ENCODE measurements around the gene AGAP1. TPM values are rescaled to one million over a fixed set of nuclear protein-coding genes. Genes with fewer than 3 reads are reported as not detected.

AGAP1 gene
- polyA plus RNA-seq, 1 donor from 2014 or later, result 17.4 TPM

DNA sequence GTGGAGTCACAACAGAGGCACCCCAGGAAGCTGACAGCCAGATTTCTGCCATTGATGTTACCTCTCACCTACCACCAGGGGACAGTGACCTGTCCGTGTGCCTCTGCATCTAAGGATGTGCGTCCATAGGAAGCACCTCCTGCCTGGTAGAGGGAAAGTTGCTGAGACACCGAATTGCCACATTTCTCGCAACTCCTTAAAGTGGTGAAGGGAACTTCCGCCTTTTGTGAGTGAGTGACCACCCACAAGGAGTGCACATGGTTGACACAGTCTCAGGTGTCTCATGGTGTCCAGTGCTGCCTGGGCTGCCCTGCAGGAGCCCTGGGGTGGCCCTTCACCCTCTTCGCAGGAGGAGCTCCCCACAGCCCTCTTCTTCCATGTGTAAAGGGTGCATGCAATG lies 472.6 kb downstream of the AGAP1 start:
- Histone ChIP-seq H3K4me3 (ENCODE audit: low read length) (no peak overlapping the region), H3K9me3 (ENCODE audit: low read length) (no peaks in the 10 kb centered on the region), H3K79me2 (replicated peaks; ENCODE audit: insufficient read depth, low read length) (no peaks in the 10 kb centered on the region), H2AFZ (ENCODE audit: low read depth, low read length) (no peak overlapping the region), H3K4me2 (ENCODE audit: low read length) (no peak overlapping the region), H3K9ac (ENCODE audit: low read length) (no peak overlapping the region), H3K27ac (ENCODE audit: low read length) (no peak overlapping the region), H3F3A (ENCODE audit: insufficient read depth, low read length, poor library complexity, severe bottlenecking) (no peaks in the 10 kb centered on the region), H3K27me3 (ENCODE audit: insufficient read depth, low read depth, low read length) (no peaks in the 10 kb centered on the region), H3K36me3 (ENCODE audit: insufficient read depth, low read length) (no peaks in the 10 kb centered on the region), H3K9me2 (ENCODE audit: insufficient read depth, low read length) (no peaks in the 10 kb centered on the region), H4K20me1 (ENCODE audit: insufficient read depth) (no peaks in the 10 kb centered on the region)
- no peak for TF ChIP-seq EZH2 (IDR thresholded peaks at IDR 0.05; ENCODE audit: borderline replicate concordance, insufficient read depth, low read length, poor library complexity, severe bottlenecking)
- no peak for TF ChIP-seq RAD21 (conservative IDR thresholded peaks at IDR 0.05)
- TF ChIP-seq TAF1 (IDR thresholded peaks at IDR 0.05; ENCODE audit: low read depth), result no peak
- TF ChIP-seq POLR2AphosphoS5 (IDR thresholded peaks at IDR 0.05), result no peak
- no peak for TF ChIP-seq SMC3 (conservative IDR thresholded peaks at IDR 0.05; ENCODE audit: poor library complexity)
- no peak for TF ChIP-seq MXI1 (conservative IDR thresholded peaks at IDR 0.05; ENCODE audit: poor library complexity, severe bottlenecking)
- TF ChIP-seq, protein P1, sequence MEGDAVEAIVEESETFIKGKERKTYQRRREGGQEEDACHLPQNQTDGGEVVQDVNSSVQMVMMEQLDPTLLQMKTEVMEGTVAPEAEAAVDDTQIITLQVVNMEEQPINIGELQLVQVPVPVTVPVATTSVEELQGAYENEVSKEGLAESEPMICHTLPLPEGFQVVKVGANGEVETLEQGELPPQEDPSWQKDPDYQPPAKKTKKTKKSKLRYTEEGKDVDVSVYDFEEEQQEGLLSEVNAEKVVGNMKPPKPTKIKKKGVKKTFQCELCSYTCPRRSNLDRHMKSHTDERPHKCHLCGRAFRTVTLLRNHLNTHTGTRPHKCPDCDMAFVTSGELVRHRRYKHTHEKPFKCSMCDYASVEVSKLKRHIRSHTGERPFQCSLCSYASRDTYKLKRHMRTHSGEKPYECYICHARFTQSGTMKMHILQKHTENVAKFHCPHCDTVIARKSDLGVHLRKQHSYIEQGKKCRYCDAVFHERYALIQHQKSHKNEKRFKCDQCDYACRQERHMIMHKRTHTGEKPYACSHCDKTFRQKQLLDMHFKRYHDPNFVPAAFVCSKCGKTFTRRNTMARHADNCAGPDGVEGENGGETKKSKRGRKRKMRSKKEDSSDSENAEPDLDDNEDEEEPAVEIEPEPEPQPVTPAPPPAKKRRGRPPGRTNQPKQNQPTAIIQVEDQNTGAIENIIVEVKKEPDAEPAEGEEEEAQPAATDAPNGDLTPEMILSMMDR (IDR thresholded peaks at IDR 0.05; ENCODE audit: poor library complexity, severe bottlenecking), result no peak
- TF ChIP-seq, protein P2, sequence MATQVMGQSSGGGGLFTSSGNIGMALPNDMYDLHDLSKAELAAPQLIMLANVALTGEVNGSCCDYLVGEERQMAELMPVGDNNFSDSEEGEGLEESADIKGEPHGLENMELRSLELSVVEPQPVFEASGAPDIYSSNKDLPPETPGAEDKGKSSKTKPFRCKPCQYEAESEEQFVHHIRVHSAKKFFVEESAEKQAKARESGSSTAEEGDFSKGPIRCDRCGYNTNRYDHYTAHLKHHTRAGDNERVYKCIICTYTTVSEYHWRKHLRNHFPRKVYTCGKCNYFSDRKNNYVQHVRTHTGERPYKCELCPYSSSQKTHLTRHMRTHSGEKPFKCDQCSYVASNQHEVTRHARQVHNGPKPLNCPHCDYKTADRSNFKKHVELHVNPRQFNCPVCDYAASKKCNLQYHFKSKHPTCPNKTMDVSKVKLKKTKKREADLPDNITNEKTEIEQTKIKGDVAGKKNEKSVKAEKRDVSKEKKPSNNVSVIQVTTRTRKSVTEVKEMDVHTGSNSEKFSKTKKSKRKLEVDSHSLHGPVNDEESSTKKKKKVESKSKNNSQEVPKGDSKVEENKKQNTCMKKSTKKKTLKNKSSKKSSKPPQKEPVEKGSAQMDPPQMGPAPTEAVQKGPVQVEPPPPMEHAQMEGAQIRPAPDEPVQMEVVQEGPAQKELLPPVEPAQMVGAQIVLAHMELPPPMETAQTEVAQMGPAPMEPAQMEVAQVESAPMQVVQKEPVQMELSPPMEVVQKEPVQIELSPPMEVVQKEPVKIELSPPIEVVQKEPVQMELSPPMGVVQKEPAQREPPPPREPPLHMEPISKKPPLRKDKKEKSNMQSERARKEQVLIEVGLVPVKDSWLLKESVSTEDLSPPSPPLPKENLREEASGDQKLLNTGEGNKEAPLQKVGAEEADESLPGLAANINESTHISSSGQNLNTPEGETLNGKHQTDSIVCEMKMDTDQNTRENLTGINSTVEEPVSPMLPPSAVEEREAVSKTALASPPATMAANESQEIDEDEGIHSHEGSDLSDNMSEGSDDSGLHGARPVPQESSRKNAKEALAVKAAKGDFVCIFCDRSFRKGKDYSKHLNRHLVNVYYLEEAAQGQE (IDR thresholded peaks at IDR 0.05; ENCODE audit: borderline replicate concordance), result no peak
- no peak for TF ChIP-seq EP300 (conservative IDR thresholded peaks at IDR 0.05; ENCODE audit: poor library complexity, severe bottlenecking)

DNA sequence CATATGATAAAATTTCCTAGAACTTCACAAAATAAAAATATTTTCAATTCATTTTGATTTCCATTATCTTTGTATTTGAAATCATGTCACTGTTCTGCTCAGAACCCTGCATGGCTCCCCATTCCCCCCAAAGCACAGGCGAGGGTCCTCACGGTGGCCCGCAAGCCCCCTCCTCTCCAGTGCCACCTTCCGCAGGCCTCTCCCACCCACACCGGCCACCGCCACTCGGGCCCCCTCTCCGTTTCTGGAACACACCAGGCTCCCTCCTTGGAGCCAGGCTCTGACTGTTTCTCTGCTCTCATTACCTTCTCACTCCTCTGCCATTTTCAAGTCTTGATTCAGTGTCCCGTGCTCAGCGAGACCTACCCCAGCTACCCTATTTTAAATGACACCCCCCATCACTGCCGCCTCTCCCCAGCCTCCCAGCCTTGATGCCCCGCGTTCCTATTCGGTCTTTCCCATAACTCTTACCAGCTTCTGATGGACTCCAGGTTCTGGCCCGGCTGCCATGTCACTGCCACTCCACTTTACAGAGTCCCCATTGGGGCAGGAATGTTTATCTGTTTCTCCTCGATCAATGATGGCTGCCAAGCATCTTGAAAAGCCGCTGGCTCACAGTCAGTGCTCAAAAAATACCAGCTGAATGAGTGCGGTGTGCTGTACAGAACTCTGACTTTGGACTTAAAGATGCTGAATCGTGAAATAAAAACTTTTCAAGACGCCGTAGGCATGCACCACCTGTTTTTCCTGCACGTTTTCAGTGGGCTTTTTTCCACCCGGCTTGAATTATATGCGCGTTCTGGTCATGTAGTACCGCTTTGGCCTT lies 473.3 kb downstream of the AGAP1 start:
- Histone ChIP-seq H3K27me3 (ENCODE audit: insufficient read depth, low read depth, low read length) (no peaks in the 10 kb centered on the region), H3K9ac (ENCODE audit: low read length) (no peak overlapping the region), H3K79me2 (replicated peaks; ENCODE audit: insufficient read depth, low read length) (no peaks in the 10 kb centered on the region), H4K20me1 (ENCODE audit: insufficient read depth) (no peaks in the 10 kb centered on the region), H2AFZ (ENCODE audit: low read depth, low read length) (no peak overlapping the region), H3K4me2 (ENCODE audit: low read length) (no peak overlapping the region), H3K9me3 (ENCODE audit: low read length) (no peaks in the 10 kb centered on the region), H3K27ac (ENCODE audit: low read length) (no peak overlapping the region), H3F3A (ENCODE audit: insufficient read depth, low read length, poor library complexity, severe bottlenecking) (no peaks in the 10 kb centered on the region), H3K9me2 (ENCODE audit: insufficient read depth, low read length) (no peaks in the 10 kb centered on the region), H3K4me3 (ENCODE audit: low read length) (no peak overlapping the region), H3K36me3 (ENCODE audit: insufficient read depth, low read length) (no peaks in the 10 kb centered on the region)
- TF ChIP-seq EZH2 (IDR thresholded peaks at IDR 0.05; ENCODE audit: borderline replicate concordance, insufficient read depth, low read length, poor library complexity, severe bottlenecking) (no peak), RAD21 (conservative IDR thresholded peaks at IDR 0.05) (no peak), MXI1 (conservative IDR thresholded peaks at IDR 0.05; ENCODE audit: poor library complexity, severe bottlenecking) (no peak), POLR2AphosphoS5 (IDR thresholded peaks at IDR 0.05) (no peak), EP300 (conservative IDR thresholded peaks at IDR 0.05; ENCODE audit: poor library complexity, severe bottlenecking) (no peak), TAF1 (IDR thresholded peaks at IDR 0.05; ENCODE audit: low read depth) (no peak), SMC3 (conservative IDR thresholded peaks at IDR 0.05; ENCODE audit: poor library complexity) (no peak)
- TF ChIP-seq, protein P1 (IDR thresholded peaks at IDR 0.05; ENCODE audit: poor library complexity, severe bottlenecking), result no peak
- TF ChIP-seq, protein P2 (IDR thresholded peaks at IDR 0.05; ENCODE audit: borderline replicate concordance), result no peak

Measured in neural cell (in vitro differentiated cells).